Stomach (tissue), 9 donors: ENCODE results near the gene STX10. TPM values are rescaled to one million over a fixed set of nuclear protein-coding genes. Genes with fewer than 3 reads are reported as not detected.

ENCODE experiments used
- DNase-seq, 2 donors: peaks; one replicate each; pipeline versions ENCODE4 v3.0.0 to v3.0.0-alpha.2; 2013 to 2019
- H3K27ac ChIP-seq, 5 donors: fragments of 200-600 bp in 4 of 5; sonication (generic) in 4 of 5; one replicate each; pipeline ENCODE4 v1.5.1; 2013 to 2019; ENCODE audit warnings: mild to moderate bottlenecking in 1 of 5, moderate library complexity in 1 of 5
- H3K27me3 ChIP-seq, 3 donors: fragments of 200-600 bp; sonication (generic); one replicate each; pipeline ENCODE4 v1.5.1; 2017 to 2019; ENCODE audit warnings: mixed run types in 1 of 3
- H3K36me3 ChIP-seq, 4 donors: fragments of 200-600 bp; sonication (generic); 1 replicate in 3 of 4; 2 replicates in 1 of 4; pipeline ENCODE4 v1.5.1; 2016 to 2019
- H3K4me1 ChIP-seq, 4 donors: fragments of 200-600 bp; sonication (generic); one replicate each; pipeline ENCODE4 v1.5.1; 2016 to 2019
- H3K4me3 ChIP-seq, 4 donors: fragments of 200-600 bp; sonication (generic) in 3 of 4; one replicate each; pipeline ENCODE4 v1.5.1; 2016 to 2019; ENCODE audit warnings: mild to moderate bottlenecking in 1 of 4
- H3K9me3 ChIP-seq, 4 donors: fragments of 200-600 bp; sonication (generic); one replicate each; pipeline ENCODE4 v1.5.1; 2016 to 2019
- EP300 ChIP-seq: sonication (generic); formaldehyde crosslinking; IDR thresholded peaks from one replicate; pipeline ENCODE4 v1.6.1; 2017; ENCODE audit warnings: antibody characterized with exemption
- POLR2A ChIP-seq, 4 donors: fragments of 450-650 bp; IDR thresholded peaks; one replicate each; pipeline ENCODE4 v1.6.1; 2016; ENCODE audit warnings: antibody characterized with exemption in 4 of 4, control low read depth in 2 of 4, mild to moderate bottlenecking in 1 of 4, moderate library complexity in 1 of 4
- POLR2AphosphoS5 ChIP-seq, 3 donors: sonication (generic); formaldehyde crosslinking; IDR thresholded peaks; one replicate each; pipeline ENCODE4 v1.6.1; 2016; ENCODE audit warnings: antibody characterized with exemption in 3 of 3
- WGBS, 5 donors: extraction: QIAGEN DNeasy Blood & Tissue Kit in 3 of 5; methylation state at CpG; one replicate each; pipeline versions ENCODE4 v1.1.5 to v1.1.7; 2013 to 2018; 5-methylcytosine and 5-hydroxymethylcytosine counted together
- intact Hi-C: fragments of 100-400 bp; cut with DNase I; formaldehyde crosslinking; loops from one replicate; pipeline ENCODE4 v1.15.1; 2023; ENCODE audit warnings: low total_unique reads
- polyA plus RNA-seq, 3 donors: library from polyadenylated mRNA; stranded (reverse); fragments of 200-250 nt; gene quantifications; one replicate each; pipeline ENCODE4 v1.2.3, GENCODE V29; 2013
- total RNA-seq, 5 donors: library from RNA; depleted of rRNA; stranded (reverse); fragments of >200 nt; gene quantifications; one replicate each; pipeline versions ENCODE4 v1.1.0 to v1.2.3, GENCODE V29; 2014 to 2016
- TF ChIP-seq, protein P1 (sequence below), 7 experiments: fragments of 450-650 bp in 4 of 7; fragments of 200-600 bp in 3 of 7; sonication (generic) in 3 of 7; IDR thresholded peaks; one replicate each; pipeline ENCODE4 v1.5.1; 2016 to 2019; ENCODE audit warnings: antibody characterized with exemption in 7 of 7, control low read depth in 2 of 7, mild to moderate bottlenecking in 1 of 7
- donor health status: healthy with polysubstance abuse.
- donor health status: Bipolar disorder and iron deficiency.
- donor health status: healthy.

The STX10 gene
- total and polyA plus RNA-seq, 8 donors = 20.4 to 942 (median 104) TPM

DNA sequence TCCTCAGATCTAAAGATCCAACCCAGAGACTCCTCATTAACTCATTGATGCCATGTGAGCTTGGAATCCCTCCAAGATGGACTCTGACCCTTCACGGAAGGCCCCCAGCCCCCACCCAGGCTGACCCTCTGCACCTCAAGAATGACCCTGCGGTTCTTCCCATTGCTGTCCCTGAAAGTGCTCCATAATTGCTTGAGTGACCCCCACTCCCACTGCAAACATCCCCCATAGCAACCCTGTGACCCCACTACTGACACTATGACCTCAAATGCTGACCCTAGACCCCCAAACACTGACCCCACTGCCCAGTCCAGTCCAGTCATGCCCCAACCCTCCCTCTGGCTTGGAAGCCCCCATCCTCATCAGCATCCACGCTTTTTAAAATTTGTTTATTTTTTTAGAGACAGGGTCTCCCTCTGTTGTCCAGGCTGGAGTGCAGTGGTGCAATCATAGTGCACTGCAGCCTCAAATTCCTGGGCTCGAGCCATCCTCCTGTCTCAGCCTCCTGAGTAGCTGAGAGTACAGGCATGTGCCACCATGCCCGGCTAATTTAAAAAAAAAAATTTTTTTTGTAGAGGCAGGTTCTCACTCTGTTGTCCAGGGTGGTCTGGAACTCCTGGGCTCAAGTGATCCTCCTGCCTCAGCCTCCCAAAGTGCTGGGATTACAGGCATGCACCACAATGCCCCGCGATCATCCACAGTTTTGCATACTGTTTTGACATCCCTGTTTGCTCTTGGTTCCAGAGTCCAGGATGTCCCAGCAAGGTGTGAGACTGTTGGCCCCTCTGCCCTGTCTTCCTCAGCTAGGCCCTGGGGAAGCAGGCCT lies 48.4 kb downstream of the STX10 start:
- H3K4me3 ChIP-seq = peak overlapping the region; percentile 39 to 53 (median 42)
- H3K27me3 ChIP-seq = peaks cover 0 to 6% (median 0%) of the 10 kb centered on the region in 3 donors
- peaks cover 0 to 11% (median 8%) of the 10 kb centered on the region in 4 donors for H3K36me3 ChIP-seq
- peaks cover 45 to 89% (median 66%) of the 10 kb centered on the region in 4 donors for H3K4me1 ChIP-seq
- DNase-seq = no peak
- no peak for TF ChIP-seq POLR2A (IDR thresholded peaks at IDR 0.05)
- TF ChIP-seq EP300 = no peak
- 63 to 79% (median 74%) methylated on average over 7 of the region's 7 CpGs for WGBS, 5 donors
- H3K9me3 ChIP-seq = no peaks in the 10 kb centered on the region
- H3K27ac ChIP-seq = peak overlapping the region; percentile 74 to 96 (median 86)
- intact Hi-C loops = no loop called here

DNA sequence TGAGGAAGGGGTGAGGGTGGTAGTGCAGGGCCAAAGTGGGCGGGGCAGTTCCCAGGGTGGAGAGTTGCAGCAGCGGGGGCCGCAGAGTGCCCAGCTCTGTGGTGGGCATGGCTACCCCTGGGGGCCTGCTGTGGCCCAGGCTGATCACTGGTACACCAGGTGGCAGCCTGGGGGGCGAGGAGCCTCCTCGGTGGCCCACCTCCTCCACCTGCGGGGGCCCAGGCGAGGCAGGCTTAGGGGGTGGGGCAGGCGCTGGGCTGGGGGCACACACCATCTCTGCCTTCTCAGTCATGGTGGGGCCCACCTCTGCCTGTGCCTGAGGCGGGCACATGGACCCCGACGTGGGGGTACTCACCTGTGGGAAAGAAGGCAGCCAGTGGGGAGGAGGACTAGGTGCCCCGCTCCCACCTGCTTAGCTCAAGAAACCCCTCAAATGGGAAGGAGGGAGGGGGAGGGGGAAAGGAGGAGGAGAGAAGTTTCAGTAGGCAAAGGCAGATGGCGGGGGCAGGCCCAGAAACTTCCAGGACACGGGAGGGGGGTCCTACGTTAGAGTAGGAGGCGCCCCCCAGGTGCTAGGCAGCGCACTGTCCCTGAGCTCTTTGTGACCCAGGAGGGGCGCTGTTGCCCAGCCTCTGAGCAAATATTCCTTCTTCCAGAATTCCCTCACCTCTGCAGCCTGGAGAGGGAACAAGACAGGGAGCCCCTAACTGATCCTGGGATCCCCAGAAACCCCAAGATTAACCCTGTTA lies 49.2 kb downstream of the STX10 start:
- peak overlapping the region in 4 of 5 donors; percentile 79 to 96 (median 88) for H3K27ac ChIP-seq
- peak overlapping the region in 3 of 4 donors; percentile 39 to 53 (median 44) for H3K4me3 ChIP-seq
- H3K36me3 ChIP-seq = peaks cover 0 to 9% (median 3%) of the 10 kb centered on the region in 4 donors
- WGBS, 5 donors = 58 to 78% (median 72%) methylated on average over 14 to 18 of the region's 18 CpGs
- H3K27me3 ChIP-seq = peaks cover 0 to 6% (median 0%) of the 10 kb centered on the region in 3 donors
- DNase-seq = peak in 1 of 2 donors; percentile 37
- peaks cover 53 to 95% (median 73%) of the 10 kb centered on the region in 4 donors for H3K4me1 ChIP-seq
- intact Hi-C loops = no loop called here
- TF ChIP-seq POLR2A (IDR thresholded peaks at IDR 0.05) = no peak
- TF ChIP-seq, protein P1, sequence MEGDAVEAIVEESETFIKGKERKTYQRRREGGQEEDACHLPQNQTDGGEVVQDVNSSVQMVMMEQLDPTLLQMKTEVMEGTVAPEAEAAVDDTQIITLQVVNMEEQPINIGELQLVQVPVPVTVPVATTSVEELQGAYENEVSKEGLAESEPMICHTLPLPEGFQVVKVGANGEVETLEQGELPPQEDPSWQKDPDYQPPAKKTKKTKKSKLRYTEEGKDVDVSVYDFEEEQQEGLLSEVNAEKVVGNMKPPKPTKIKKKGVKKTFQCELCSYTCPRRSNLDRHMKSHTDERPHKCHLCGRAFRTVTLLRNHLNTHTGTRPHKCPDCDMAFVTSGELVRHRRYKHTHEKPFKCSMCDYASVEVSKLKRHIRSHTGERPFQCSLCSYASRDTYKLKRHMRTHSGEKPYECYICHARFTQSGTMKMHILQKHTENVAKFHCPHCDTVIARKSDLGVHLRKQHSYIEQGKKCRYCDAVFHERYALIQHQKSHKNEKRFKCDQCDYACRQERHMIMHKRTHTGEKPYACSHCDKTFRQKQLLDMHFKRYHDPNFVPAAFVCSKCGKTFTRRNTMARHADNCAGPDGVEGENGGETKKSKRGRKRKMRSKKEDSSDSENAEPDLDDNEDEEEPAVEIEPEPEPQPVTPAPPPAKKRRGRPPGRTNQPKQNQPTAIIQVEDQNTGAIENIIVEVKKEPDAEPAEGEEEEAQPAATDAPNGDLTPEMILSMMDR (IDR thresholded peaks at IDR 0.05) = no peak
- no peak for TF ChIP-seq EP300
- TF ChIP-seq POLR2AphosphoS5 (IDR thresholded peaks at IDR 0.05) = no peak
- no peaks in the 10 kb centered on the region for H3K9me3 ChIP-seq

DNA sequence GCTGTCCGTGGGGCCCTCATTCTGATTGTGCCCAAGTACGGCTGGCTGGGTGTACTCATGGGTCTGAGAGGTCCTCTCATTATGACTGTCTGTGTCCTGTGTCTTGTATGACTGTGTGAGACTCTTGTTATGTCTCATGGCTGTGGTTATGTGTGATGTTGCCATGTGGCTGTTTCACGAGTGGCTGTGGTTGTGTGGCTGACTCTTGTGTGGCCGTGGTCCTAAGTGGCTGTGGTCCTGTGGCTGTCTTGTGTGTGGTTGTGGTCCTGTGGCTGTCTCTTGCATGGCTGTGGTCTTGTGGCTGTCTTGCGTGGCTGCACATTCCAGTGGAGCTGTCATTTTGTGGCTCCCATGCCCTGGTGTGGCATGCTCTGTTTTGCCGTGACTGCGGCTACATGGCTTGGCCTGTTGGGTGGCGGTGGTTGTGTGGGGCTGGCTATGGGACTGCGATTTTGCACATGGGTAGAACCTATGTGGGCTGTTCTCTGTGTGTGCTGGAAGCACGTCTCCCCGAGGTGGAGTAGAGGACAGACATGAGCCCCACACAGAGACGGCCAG lies 50.1 kb downstream of the STX10 start:
- Histone ChIP-seq H3K36me3 (peaks cover 0 to 12% (median 9%) of the 10 kb centered on the region in 4 donors), H3K4me3 (peak overlapping the region in 3 of 4 donors; percentile 40 to 46 (median 44)), H3K27me3 (peaks cover 0 to 6% (median 0%) of the 10 kb centered on the region in 3 donors), H3K4me1 (peaks cover 56 to 97% (median 81%) of the 10 kb centered on the region in 4 donors), H3K9me3 (no peaks in the 10 kb centered on the region), H3K27ac (peak overlapping the region; percentile 79 to 96 (median 86))
- peak in 1 of 2 donors; percentile 41 for DNase-seq
- intact Hi-C loops = no loop called here
- 57 to 82% (median 71%) methylated on average over 12 of the region's 12 CpGs for WGBS, 5 donors
- TF ChIP-seq, protein P1 (IDR thresholded peaks at IDR 0.05) = no peak
- no peak for TF ChIP-seq EP300
- TF ChIP-seq POLR2A (IDR thresholded peaks at IDR 0.05) = no peak
- no peak for TF ChIP-seq POLR2AphosphoS5 (IDR thresholded peaks at IDR 0.05)

DNA sequence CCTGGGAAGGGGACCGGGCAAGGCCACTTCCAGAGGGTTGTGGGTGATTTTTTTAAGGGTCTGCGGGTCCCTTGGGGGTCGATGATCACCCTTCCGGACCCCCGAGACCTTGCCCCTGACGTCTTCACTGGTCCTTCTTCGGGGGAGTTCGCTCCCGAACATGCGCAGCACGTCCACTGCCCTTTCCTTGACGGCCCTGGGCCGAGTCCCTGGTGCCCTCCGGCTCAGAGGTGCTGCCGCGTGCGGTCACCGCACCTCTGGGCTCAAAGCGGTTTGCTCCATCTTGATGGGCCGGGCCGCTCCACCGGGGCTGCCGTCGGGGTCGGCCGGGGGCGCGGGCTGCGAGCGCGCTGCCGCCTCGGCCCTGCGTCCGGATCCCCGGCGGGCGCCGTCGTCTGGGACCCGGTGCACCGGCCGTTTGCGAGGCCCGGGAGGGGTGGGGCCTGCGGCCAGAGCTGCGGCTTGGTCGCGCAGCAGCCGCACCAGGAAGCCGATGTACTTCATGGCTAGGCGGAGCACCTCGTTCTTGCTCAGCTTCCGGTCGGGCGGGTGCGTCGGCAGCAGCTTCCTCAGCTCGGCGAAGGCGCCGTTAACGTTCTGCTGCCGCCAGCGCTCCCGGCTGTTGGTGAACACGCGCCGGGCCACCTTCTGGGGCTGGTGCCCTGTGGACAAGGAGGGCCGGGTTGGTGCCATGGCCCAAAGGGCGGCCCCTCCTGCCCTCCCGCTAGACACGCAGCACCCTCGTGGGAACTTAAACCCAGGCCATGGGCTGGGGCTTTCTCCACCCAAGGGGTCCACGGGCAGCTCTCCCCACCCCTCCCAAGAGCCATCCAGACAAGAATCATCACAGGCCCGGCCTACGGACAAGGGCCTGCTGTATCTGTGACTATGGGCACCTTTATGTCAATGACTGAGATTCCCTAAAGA lies 50.8 kb downstream of the STX10 start:
- TF ChIP-seq, protein P1 (IDR thresholded peaks at IDR 0.05) = no peak
- peak in 2 of 3 donors; percentile 61 to 87 for TF ChIP-seq POLR2AphosphoS5 (IDR thresholded peaks at IDR 0.05)
- peak; percentile 78 to 91 for DNase-seq
- peaks cover 0 to 17% (median 16%) of the 10 kb centered on the region in 4 donors for H3K36me3 ChIP-seq
- WGBS, 5 donors = 8 to 22% (median 13%) methylated on average over 29 to 77 of the region's 77 CpGs
- peak overlapping the region; percentile 79 to 96 (median 86) for H3K27ac ChIP-seq
- no peaks in the 10 kb centered on the region for H3K9me3 ChIP-seq
- intact Hi-C loops = no loop called here
- H3K4me3 ChIP-seq = peak overlapping the region; percentile 35 to 46 (median 42)
- peaks cover 0 to 6% (median 0%) of the 10 kb centered on the region in 3 donors for H3K27me3 ChIP-seq
- H3K4me1 ChIP-seq = peaks cover 58 to 100% (median 85%) of the 10 kb centered on the region in 4 donors
